Right hindlimb (tissue), 1 donor: ENCODE results near the gene TECR.
"Not testable (repeated sequence)": the region's sequence is repeated elsewhere in the genome, so short reads cannot be mapped to it uniquely, and the experiment has no call there.

Experiments used
- DNase-seq: peaks from one replicate; pipeline ENCODE4 v3.0.0-alpha.2; 2018

Gene TECR, protein sequence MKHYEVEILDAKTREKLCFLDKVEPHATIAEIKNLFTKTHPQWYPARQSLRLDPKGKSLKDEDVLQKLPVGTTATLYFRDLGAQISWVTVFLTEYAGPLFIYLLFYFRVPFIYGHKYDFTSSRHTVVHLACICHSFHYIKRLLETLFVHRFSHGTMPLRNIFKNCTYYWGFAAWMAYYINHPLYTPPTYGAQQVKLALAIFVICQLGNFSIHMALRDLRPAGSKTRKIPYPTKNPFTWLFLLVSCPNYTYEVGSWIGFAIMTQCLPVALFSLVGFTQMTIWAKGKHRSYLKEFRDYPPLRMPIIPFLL

DNA sequence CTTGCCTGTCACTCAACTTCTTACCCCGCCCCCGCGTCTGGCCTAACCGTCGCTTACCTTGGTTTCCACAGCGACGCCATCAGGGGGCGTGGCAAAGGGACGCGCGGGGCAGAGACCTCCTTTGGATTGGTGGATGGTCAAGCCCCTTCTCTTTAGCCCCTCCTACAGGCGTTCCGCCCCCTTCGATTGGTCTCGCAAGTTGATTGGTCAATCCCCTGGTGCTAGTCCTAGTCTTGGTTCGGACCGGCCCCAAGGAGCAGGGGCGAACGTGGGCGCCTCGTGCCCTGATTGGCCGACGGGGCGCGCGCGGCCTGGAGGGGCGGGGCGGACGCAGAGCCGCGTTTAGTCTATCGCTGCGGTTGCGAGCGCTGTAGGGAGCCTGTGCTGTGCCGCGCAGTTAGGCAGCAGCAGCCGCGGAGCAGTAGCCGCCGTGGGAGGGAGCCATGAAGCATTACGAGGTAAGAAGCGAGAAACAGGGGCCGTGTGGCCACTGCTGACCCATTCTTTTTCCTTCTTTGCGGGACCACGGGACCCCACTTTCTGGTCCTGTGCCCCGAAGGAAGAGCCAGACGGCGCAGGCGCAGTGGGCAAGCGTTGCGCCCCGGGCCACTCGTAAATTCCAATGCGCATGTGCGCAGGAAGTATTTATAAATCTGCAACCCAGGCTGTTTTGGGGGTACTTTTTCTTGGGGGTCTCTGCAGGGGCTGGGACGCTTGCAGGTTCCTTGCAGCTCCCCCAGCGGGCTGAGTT lies at the start of gene TECR:
TECR (plus strand) TSS at position 341 of the 751 bp plus-strand sequence; CDS start at position 444, 103 bp downstream.
- DNase-seq = peak; percentile 100

GRCh38 chr19:14479975-14480699 lies 49.3 kb upstream of the TECR start:
- no peak for DNase-seq

- no peak for DNase-seq
These were observed 48.7 kb upstream of the TECR start for GRCh38 chr19:14480700-14481079.

- DNase-seq = no peak
These were observed 47.0 kb upstream of the TECR start for GRCh38 chr19:14482172-14482941.

GRCh38 chr19:14487370-14488125 lies 41.8 kb upstream of the TECR start:
- DNase-seq = no peak

- DNase-seq = no peak
These were observed 36.5 kb upstream of the TECR start for GRCh38 chr19:14492756-14493337.

DNA sequence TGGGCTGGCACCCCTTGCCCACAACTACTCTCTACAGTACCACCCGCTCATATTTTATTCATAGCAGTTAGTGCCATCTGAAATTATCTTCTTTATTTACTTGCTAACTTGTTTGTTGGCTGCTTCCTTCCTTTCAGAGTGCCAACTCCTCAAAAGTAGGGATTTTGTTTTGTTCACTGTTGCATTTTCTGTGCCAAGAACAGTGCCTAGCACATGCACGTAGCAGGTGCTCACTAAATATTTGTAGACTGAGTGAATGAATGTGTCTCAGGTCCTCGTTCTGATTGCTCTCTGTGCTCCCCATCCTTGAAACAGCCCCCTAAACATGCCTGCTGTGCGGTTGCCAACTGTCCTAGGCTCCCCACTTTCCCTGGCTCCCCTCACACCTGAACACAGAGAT lies 35.0 kb upstream of the TECR start:
- DNase-seq = no peak

DNA sequence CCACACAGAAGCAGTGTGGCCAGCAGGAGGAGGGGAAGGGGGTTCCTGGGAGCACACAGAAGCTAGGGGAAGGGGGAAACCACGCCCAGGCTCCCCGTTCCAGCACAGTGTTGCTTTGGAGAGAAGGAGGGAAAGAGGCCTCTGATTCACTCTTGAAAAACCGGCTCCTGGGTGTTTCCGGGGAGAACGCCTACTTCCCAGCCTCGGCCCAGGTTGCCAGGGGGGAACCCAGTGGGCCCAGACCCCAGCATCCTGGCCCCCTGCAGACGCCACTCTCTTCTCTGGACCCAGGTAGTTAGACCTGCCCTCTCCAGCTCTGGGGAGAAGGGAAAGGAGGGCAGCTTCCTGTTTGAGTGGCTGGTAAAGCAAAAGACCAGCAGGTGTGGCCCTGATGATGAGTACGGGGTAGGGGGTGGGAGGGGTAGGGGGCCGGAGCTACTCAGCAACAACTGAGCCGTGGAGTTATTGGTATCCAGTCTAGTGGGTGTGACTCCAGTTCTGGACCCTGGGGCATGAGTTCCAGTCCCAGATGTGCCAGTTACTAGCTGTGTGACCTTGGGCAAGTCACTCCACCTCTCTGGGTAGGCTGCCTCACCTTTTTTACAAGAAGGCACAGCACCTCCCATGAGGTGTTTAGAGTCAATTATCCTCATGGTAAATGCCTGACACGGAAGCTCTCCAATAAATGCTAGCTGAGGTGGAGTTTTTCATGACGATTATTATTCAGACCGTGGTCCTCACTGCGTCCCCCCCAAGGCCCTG lies 34.3 kb upstream of the TECR start:
- DNase-seq = no peak

- DNase-seq = no peak
These were observed 33.7 kb upstream of the TECR start for GRCh38 chr19:14495672-14496028.

DNA sequence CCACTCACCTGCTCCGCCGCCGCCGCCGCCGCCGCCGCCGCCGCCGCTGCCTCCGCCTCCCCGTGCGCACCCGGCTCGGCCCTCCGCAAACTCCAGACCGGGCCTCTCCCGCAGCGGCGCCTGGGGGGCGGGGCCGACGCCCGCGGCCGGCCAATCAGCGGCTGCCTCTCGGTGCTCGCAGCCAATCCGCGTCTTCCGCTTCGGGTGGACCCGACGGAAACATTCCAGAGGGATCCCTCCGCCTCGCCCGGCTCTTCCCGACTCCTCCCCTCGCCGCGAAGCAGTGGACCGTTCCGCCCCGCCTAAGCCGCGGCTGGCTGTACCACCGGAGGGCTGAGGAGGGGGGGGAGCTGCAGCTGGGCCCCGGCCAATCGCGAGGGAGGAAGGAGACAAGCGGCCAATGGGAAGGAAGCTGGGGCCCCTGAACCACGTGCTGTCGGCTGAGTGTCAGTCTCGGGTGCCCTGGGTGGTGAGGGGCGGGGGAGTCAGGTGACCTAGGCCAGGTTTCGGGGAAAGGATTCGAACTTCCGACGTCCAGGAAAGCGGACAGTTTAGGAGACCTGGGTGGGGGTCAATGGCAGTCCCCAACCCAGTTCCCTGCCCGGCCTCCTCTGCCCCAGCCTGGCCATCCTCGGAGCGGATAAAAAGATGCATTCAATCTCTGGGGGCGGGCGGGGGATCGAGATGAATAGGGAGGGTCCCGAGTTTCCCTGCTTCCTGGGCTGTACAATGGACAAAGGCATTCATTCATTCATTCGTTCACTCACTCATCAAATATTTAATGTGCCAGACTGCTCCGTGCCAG lies 33.2 kb upstream of the TECR start, which contains the start of gene GIPC1:
GIPC1 (minus strand) TSS at position 99 of the 805 bp plus-strand sequence. CDS start 13,151 bp downstream, outside the sequence.
- peak; percentile 99 for DNase-seq

- no peak for DNase-seq
These were observed 32.6 kb upstream of the TECR start for GRCh38 chr19:14496834-14497227.

DNA sequence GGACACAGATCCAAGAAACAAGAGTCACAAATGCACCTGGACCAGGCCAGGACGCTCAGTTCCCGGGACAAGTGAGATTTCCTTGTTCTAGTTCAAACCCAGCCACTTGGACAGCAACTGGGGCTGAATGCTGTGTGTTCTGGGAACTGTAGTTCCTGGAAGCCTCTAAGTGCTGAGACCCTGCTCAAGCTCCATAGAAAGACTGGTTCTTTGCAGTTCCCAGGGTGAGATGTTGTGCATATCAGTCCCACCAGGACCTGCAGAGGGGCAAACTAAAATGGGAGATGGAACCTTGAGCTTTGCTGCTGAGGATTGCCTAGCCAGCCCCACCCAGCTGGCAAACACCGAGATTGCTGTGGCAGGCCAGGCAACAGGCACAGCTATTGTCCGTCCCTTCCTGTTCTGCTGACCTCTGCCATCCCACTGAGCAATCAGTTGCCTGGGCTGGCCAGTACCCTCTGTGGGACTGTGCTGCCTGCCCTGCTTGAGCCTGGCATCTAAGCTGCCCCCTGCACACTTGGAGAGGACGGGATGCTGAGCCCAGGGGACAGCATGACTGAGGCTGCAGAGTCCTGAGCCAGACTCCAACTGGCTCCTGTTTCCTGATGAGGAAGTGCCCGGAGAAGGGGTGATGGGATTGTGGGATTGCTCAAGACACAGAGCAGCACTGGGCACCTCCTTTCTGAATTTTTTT lies 32.0 kb upstream of the TECR start:
- DNase-seq = no peak

DNA sequence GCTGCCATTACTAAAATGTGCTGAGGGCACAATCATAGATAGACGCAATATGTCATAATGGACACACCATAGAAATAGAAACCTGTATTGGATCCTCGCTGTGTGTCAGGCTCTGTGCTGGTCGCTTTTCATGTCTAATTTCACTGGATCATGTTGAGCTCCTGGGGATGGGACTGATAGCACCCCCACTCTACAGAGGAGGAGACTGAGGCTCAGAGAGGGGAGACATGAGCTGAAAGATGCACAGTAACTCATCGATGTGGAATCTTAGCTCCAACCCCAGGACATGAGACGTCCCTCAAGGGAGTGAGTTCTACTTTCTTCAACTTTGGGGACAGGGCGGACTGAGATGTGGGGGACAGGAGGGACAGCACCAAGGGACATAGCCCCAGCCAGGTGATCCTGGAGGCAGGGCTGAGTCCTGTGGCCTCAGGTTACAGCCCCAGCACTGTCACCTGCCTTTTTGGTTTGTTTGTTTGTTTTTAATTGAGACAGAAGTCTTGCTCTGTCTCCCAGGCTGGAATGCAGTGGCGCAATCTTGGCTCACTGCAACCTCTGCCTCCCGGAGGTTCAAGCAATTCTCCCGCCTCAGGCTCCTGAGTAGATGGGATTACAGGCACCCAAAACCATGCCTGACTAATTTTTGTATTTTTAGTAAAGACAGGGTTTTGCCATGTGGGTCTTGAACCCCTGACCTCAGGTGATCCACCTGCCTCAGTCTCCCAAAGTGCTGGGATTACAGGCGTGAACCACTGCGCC lies 26.9 kb upstream of the TECR start:
- DNase-seq = no peak

GRCh38 chr19:14503285-14503684 lies 26.1 kb upstream of the TECR start:
- DNase-seq = no peak

- DNase-seq = not testable (repeated sequence)
These were observed 24.8 kb upstream of the TECR start for GRCh38 chr19:14504575-14504974.

GRCh38 chr19:14505488-14506239 lies 23.7 kb upstream of the TECR start:
- DNase-seq = no peak

DNA sequence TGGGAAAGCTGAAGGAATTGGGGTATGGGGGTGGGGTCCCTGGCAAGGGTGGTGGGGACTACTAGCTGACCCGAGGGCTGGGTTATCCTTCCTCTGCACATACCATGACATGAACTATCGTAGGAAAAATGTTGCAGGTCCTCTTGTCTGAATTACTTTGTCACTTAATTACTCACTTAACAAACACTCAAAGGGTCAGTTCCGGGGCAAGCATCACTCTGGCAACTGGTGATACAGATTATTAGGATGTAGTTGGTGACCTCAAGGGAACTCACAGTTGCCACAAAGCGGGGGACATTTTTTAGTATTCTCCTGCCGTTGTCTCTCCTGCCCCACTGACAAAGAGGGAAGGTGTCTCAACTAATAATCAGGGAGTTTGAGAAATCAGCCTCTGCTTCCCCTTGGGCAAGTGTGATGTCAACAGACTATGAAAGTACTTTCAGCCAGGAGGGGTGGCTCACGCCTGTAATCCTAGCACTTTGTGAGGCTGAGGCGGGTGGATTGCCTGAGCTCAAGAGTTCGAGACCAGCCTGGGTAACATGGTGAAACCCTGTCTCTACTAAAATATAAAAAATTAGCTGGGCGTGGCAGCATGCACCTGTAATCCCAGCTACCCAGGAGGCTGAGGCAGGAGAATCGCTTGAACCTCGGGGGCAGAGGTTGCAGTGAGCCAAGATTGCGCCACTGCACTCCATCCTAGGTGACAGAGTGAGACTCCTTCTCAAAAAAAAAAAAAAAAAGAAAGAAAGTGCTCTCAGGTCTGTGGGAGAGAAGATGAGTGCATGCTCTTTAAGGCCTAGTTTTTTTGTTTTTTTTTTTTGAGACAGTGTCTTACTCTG lies 21.5 kb upstream of the TECR start:
- no peak for DNase-seq
